Measurements from ENCODE around the gene FGD4. TPM values are rescaled to one million over a fixed set of nuclear protein-coding genes. Genes with fewer than 3 reads are reported as not detected.

FGD4 gene
- total RNA-seq, 3 donors from 2014 or later, result 50.5 to 57.8 (median 56.3) TPM

DNA sequence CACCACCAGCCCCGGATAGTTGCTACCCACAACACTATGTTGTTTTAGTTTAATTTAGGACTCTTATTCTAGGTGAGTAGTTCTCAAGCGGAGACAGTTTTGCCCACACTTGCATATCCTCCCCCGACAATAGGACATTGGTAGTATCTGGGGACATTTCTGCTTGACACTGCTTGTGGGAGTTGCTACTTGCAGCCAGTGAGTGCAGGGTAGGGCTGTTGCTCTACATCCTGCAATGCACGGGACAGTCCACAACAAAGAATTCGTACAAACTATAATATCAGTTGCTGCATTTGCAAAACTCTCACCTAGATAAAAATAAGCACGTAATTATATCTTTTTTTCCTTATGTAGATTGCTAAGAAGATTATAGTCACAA lies 167.9 kb downstream of the FGD4 start:
- no peaks in the 10 kb centered on the region for H3K9me3 ChIP-seq
- H3K27ac ChIP-seq, result peak overlapping the region; percentile 46 to 71
- TF ChIP-seq POLR2AphosphoS5 (IDR thresholded peaks at IDR 0.05) (no peak), POLR2A (IDR thresholded peaks at IDR 0.05) (no peak)
- TF ChIP-seq, protein P1, sequence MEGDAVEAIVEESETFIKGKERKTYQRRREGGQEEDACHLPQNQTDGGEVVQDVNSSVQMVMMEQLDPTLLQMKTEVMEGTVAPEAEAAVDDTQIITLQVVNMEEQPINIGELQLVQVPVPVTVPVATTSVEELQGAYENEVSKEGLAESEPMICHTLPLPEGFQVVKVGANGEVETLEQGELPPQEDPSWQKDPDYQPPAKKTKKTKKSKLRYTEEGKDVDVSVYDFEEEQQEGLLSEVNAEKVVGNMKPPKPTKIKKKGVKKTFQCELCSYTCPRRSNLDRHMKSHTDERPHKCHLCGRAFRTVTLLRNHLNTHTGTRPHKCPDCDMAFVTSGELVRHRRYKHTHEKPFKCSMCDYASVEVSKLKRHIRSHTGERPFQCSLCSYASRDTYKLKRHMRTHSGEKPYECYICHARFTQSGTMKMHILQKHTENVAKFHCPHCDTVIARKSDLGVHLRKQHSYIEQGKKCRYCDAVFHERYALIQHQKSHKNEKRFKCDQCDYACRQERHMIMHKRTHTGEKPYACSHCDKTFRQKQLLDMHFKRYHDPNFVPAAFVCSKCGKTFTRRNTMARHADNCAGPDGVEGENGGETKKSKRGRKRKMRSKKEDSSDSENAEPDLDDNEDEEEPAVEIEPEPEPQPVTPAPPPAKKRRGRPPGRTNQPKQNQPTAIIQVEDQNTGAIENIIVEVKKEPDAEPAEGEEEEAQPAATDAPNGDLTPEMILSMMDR (IDR thresholded peaks at IDR 0.05), result no peak
- H3K4me3 ChIP-seq, result no peak overlapping the region
- intact Hi-C loops (cut with DNase I; ENCODE audit: low total_unique reads), result no loop called here
- no peaks in the 10 kb centered on the region for H3K27me3 ChIP-seq
- no peak for DNase-seq (ENCODE audit: low spot score in 2 of 2)
- H3K4me1 ChIP-seq, result peaks cover 0 to 10% of the 10 kb centered on the region in 2 donors
- no peaks in the 10 kb centered on the region for H3K36me3 ChIP-seq

DNA sequence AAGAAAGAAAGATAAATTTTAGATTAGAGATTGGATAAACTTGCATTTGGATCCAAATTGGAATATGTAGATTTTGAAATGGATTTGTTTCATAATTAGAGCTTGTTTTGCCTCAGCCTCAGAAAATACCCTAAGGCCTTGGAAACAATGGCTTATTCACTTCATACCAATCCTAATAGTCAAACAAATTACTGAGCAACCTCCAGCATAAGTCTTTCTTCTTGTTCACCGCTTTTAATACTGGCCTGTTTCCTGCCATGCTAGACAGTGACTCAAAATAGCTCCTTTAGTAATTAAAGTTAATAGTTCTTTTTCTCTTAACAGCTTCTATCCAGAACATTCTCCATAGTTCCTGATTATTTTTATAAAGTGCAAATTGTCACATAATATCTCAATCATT lies 168.9 kb downstream of the FGD4 start:
- intact Hi-C loops (cut with DNase I; ENCODE audit: low total_unique reads), result no loop called here
- no peak for DNase-seq (ENCODE audit: low spot score in 2 of 2)
- Histone ChIP-seq H3K9me3 (no peaks in the 10 kb centered on the region), H3K27ac (peak overlapping the region; percentile 71 to 75), H3K27me3 (no peaks in the 10 kb centered on the region), H3K4me3 (no peak overlapping the region), H3K36me3 (no peaks in the 10 kb centered on the region), H3K4me1 (peaks cover 0 to 10% of the 10 kb centered on the region in 2 donors)
- no peak for TF ChIP-seq POLR2AphosphoS5 (IDR thresholded peaks at IDR 0.05)
- TF ChIP-seq, protein P1 (IDR thresholded peaks at IDR 0.05), result no peak

DNA sequence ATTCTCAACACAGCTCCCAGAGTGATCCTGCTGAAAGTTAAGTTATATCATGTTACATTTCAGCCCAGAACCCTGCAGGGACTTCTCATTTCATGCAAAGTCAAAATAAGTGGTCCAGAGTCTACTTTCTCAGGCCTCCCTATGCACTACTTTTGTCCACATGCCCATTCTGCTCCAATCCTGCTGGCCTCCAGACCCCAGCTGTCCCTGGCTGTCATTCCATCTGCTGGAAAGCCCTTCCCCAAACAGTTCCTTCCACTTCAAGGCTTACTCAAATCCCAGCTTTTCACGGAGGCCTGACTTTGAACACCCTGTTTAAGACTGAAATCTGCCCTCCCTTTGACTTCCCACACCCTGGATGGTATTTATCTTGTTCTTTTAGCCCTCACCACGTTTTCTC lies 169.9 kb downstream of the FGD4 start:
- no peak overlapping the region for H3K4me3 ChIP-seq
- no peak for DNase-seq (ENCODE audit: low spot score in 2 of 2)
- no peaks in the 10 kb centered on the region for H3K9me3 ChIP-seq
- no peaks in the 10 kb centered on the region for H3K27me3 ChIP-seq
- no peaks in the 10 kb centered on the region for H3K36me3 ChIP-seq
- TF ChIP-seq, protein P1 (IDR thresholded peaks at IDR 0.05), result no peak
- H3K27ac ChIP-seq, result peak overlapping the region; percentile 71 to 75
- intact Hi-C loops (cut with DNase I; ENCODE audit: low total_unique reads), result no loop called here
- H3K4me1 ChIP-seq, result peaks cover 0 to 10% of the 10 kb centered on the region in 2 donors

DNA sequence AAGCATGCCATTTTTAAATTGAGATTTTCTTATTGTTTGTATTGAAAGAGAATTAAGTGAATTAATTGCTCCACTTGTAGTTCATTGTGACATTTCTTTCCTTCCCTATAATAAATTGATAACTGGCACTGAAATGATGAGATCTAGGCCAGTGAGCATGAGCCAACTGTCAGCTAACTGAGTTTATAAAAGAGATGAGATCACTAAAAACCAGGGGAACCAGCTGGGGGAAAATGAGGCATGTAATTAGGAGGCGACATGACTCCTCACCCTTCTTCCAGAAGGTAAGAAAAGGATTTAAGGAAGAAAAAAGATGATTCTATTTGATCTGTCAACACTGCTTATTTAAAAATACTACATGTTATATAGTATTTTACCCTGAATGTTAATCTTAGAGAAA lies 175.2 kb downstream of the FGD4 start:
- Histone ChIP-seq H3K27me3 (no peaks in the 10 kb centered on the region), H3K9me3 (no peaks in the 10 kb centered on the region), H3K27ac (no peak overlapping the region), H3K36me3 (no peaks in the 10 kb centered on the region), H3K4me3 (no peak overlapping the region), H3K4me1 (no peaks in the 10 kb centered on the region)
- TF ChIP-seq, protein P1 (IDR thresholded peaks at IDR 0.05), result no peak
- TF ChIP-seq POLR2A (IDR thresholded peaks at IDR 0.05) (no peak), POLR2AphosphoS5 (IDR thresholded peaks at IDR 0.05) (no peak)
- intact Hi-C loops (cut with DNase I; ENCODE audit: low total_unique reads), result no loop called here
- DNase-seq (ENCODE audit: low spot score in 2 of 2), result no peak

DNA sequence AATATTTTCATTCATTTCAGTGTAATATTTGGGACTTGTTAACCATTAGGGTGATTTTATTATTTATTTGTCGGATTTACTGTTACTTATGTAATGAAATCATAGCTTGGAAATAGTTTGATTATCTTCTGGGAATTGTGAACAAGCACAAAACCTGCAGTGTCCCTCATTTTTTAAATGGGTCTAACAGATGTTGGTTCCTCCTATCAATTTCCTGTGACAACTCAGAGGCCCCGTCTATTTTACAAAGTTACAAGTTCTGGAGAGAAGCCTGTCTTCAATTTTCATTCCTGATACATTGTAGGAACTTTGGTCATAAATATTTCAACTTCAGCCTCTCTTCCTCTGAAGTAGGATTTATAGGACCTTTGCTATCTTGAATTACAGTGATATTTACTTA lies 178.0 kb downstream of the FGD4 start:
- DNase-seq (ENCODE audit: low spot score in 2 of 2), result no peak
- intact Hi-C loops (cut with DNase I; ENCODE audit: low total_unique reads), result no loop called here

More for the DNA sequence above, 178.0 kb downstream of the FGD4 start:
- H3K27ac ChIP-seq, result no peak overlapping the region
- TF ChIP-seq, protein P1 (IDR thresholded peaks at IDR 0.05), result no peak
- TF ChIP-seq POLR2A (IDR thresholded peaks at IDR 0.05) (no peak), POLR2AphosphoS5 (IDR thresholded peaks at IDR 0.05) (no peak)
- H3K4me3 ChIP-seq, result no peak overlapping the region
- no peaks in the 10 kb centered on the region for H3K4me1 ChIP-seq
- no peaks in the 10 kb centered on the region for H3K36me3 ChIP-seq
- H3K27me3 ChIP-seq, result no peaks in the 10 kb centered on the region
- no peaks in the 10 kb centered on the region for H3K9me3 ChIP-seq
